Upper lobe of left lung (tissue), 4 donors: Measurements from ENCODE around the gene ITPR1.

Experiments
- EP300 ChIP-seq, 4 donors: sonication (generic); formaldehyde crosslinking; IDR thresholded peaks; one replicate each; pipeline ENCODE4 v1.5.1; 2017; ENCODE audit warnings: antibody characterized with exemption in 4 of 4, control low read depth in 2 of 4
- POLR2A ChIP-seq, 4 donors: fragments of 450-650 bp; IDR thresholded peaks; one replicate each; pipeline ENCODE4 v1.5.1; 2016 to 2017; ENCODE audit warnings: antibody characterized with exemption in 4 of 4, mild to moderate bottlenecking in 2 of 4
- POLR2AphosphoS5 ChIP-seq, 2 donors: sonication (generic); formaldehyde crosslinking; IDR thresholded peaks; one replicate each; pipeline ENCODE4 v1.5.1; 2017; ENCODE audit warnings: antibody characterized with exemption in 2 of 2
- TF ChIP-seq, protein P1 (sequence below), 6 experiments: fragments of 450-650 bp in 4 of 6; fragments of 200-600 bp in 2 of 6; sonication (generic) in 2 of 6; IDR thresholded peaks; one replicate each; pipeline ENCODE4 v1.5.1; 2016 to 2019; ENCODE audit warnings: antibody characterized with exemption in 6 of 6

- TF ChIP-seq, protein P1, sequence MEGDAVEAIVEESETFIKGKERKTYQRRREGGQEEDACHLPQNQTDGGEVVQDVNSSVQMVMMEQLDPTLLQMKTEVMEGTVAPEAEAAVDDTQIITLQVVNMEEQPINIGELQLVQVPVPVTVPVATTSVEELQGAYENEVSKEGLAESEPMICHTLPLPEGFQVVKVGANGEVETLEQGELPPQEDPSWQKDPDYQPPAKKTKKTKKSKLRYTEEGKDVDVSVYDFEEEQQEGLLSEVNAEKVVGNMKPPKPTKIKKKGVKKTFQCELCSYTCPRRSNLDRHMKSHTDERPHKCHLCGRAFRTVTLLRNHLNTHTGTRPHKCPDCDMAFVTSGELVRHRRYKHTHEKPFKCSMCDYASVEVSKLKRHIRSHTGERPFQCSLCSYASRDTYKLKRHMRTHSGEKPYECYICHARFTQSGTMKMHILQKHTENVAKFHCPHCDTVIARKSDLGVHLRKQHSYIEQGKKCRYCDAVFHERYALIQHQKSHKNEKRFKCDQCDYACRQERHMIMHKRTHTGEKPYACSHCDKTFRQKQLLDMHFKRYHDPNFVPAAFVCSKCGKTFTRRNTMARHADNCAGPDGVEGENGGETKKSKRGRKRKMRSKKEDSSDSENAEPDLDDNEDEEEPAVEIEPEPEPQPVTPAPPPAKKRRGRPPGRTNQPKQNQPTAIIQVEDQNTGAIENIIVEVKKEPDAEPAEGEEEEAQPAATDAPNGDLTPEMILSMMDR (IDR thresholded peaks at IDR 0.05): no peak
- no peak for TF ChIP-seq POLR2AphosphoS5 (IDR thresholded peaks at IDR 0.05)
- TF ChIP-seq POLR2A (IDR thresholded peaks at IDR 0.05): no peak
- no peak for TF ChIP-seq EP300 (IDR thresholded peaks at IDR 0.05)
Observed at GRCh38 chr3:4738737-4739274, 245.7 kb downstream of the ITPR1 start.
